Esophagus muscularis mucosa (tissue), 4 donors: Measurements from ENCODE around the gene DHX30. TPM values are rescaled to one million over a fixed set of nuclear protein-coding genes. Genes with fewer than 3 reads are reported as not detected.

Source experiments
- DNase-seq: peaks from one replicate; pipeline ENCODE4 v3.0.0-alpha.2; 2017; ENCODE audit errors: extremely low spot score
- H3K27ac ChIP-seq, 4 donors: fragments of 200-600 bp; sonication (generic); replicated peaks in 1 of 4; 1 replicate in 3 of 4; 2 replicates in 1 of 4; pipeline ENCODE4 v1.5.1; 2016 to 2019; ENCODE audit warnings: mild to moderate bottlenecking in 1 of 4
- H3K27me3 ChIP-seq, 4 donors: fragments of 200-600 bp; sonication (generic); one replicate each; pipeline versions ENCODE4 v1.5.1 to v1.6.0; 2016 to 2019
- H3K36me3 ChIP-seq, 4 donors: fragments of 200-600 bp; sonication (generic); one replicate each; pipeline ENCODE4 v1.5.1; 2016 to 2019
- H3K4me1 ChIP-seq, 4 donors: fragments of 200-600 bp; sonication (generic); one replicate each; pipeline ENCODE4 v1.5.1; 2016 to 2019
- H3K4me3 ChIP-seq, 4 donors: fragments of 200-600 bp; sonication (generic); 1 replicate in 2 of 4; 2 replicates in 2 of 4; pipeline ENCODE4 v1.5.1; 2016 to 2019; ENCODE audit warnings: mild to moderate bottlenecking in 4 of 4, moderate library complexity in 1 of 4
- H3K9me3 ChIP-seq, 4 donors: fragments of 200-600 bp; sonication (generic); 1 replicate in 3 of 4; 2 replicates in 1 of 4; pipeline ENCODE4 v1.5.1; 2016 to 2019
- CTCF ChIP-seq, 3 experiments: fragments of 200-600 bp in 2 of 3; fragments of 450-650 bp in 1 of 3; sonication (generic) in 2 of 3; IDR thresholded peaks; one replicate each; pipeline ENCODE4 v1.5.1; 2017 to 2019; ENCODE audit warnings: antibody characterized with exemption in 3 of 3, mild to moderate bottlenecking in 2 of 3, moderate library complexity in 1 of 3
- EP300 ChIP-seq: sonication (generic); formaldehyde crosslinking; IDR thresholded peaks from one replicate; pipeline ENCODE4 v1.6.1; 2017; ENCODE audit warnings: antibody characterized with exemption
- POLR2A ChIP-seq: fragments of 450-650 bp; IDR thresholded peaks from one replicate; pipeline ENCODE4 v1.6.1; 2017; ENCODE audit warnings: antibody characterized with exemption, moderate library complexity, mild to moderate bottlenecking, low read depth
- POLR2AphosphoS5 ChIP-seq, 2 donors: sonication (generic); formaldehyde crosslinking; IDR thresholded peaks; one replicate each; pipeline ENCODE4 v1.6.1; 2017; ENCODE audit warnings: antibody characterized with exemption in 2 of 2
- WGBS: methylation state at CpG from one replicate; pipeline ENCODE4 v1.1.5; 2018; 5-methylcytosine and 5-hydroxymethylcytosine counted together
- intact Hi-C: fragments of 100-400 bp; cut with DNase I; formaldehyde crosslinking; loops from one replicate; pipeline ENCODE4 v1.15.1; 2023
- total RNA-seq, 4 donors: library from RNA; depleted of rRNA; stranded (reverse); fragments of >200 nt; gene quantifications; one replicate each; pipeline versions ENCODE4 v1.1.0 to v1.2.1, GENCODE V29; 2016

Gene DHX30
- total RNA-seq, 4 donors from 2014 or later = 54.4 to 99.3 (median 80.0) TPM

DNA sequence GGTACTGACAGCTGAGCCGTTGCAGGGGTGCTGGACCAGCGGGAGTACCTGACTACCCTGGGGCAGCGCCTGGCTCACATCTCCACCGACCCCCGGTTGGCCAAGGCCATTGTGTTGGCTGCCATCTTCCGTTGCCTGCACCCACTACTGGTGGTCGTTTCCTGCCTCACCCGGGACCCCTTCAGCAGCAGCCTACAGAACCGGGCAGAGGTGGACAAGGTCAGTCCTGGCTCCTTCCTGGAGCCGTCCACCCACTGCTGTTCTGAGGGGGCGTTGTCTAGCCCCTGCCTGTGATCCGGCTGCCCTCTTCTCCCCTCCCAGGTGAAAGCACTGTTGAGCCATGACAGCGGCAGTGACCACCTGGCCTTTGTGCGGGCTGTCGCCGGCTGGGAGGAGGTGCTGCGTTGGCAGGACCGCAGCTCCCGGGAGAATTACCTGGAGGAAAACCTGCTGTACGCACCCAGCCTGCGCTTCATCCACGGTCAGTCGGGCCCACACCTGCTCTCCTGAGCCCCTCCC lies 45.7 kb downstream of the DHX30 start:
- intact Hi-C loops = no loop called here
- 81% methylated on average over 15 of the region's 23 CpGs for WGBS

DNA sequence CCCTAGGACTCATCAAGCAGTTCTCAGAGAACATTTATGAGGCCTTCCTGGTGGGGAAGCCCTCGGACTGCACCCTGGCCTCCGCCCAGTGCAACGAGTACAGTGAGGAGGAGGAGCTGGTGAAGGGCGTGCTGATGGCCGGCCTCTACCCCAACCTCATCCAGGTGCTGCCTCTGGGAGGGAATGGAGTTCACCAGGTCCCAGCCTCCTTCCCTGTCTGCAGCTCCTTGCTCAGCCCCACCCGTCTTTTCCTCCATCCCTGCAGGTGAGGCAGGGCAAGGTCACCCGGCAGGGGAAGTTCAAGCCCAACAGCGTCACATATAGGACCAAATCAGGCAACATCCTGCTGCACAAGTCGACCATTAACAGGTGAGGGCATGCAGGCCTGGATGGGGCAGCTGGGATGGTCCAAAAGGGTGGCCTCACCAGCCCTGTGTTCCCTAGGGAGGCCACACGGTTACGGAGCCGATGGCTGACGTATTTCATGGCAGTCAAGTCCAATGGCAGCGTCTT lies 46.3 kb downstream of the DHX30 start:
- intact Hi-C loops = no loop called here
- no peak for DNase-seq
- Histone ChIP-seq H3K4me3 (no peak overlapping the region), H3K9me3 (no peaks in the 10 kb centered on the region), H3K4me1 (peaks cover 0 to 11% (median 2%) of the 10 kb centered on the region in 4 donors), H3K27ac (no peak overlapping the region), H3K36me3 (peaks cover 66 to 100% (median 97%) of the 10 kb centered on the region in 4 donors), H3K27me3 (no peaks in the 10 kb centered on the region)
- 81% methylated on average over 8 of the region's 14 CpGs for WGBS
- TF ChIP-seq EP300 (no peak), POLR2A (no peak), CTCF (IDR thresholded peaks at IDR 0.05) (no peak), POLR2AphosphoS5 (IDR thresholded peaks at IDR 0.05) (no peak)

More for the DNA sequence above, 45.7 kb downstream of the DHX30 start:
- DNase-seq = no peak
- Histone ChIP-seq H3K4me3 (no peak overlapping the region), H3K27me3 (no peaks in the 10 kb centered on the region), H3K27ac (no peak overlapping the region), H3K36me3 (peaks cover 61 to 100% (median 97%) of the 10 kb centered on the region in 4 donors), H3K4me1 (peaks cover 0 to 11% (median 2%) of the 10 kb centered on the region in 4 donors), H3K9me3 (no peaks in the 10 kb centered on the region)
- TF ChIP-seq EP300 (no peak), POLR2AphosphoS5 (IDR thresholded peaks at IDR 0.05) (no peak), CTCF (IDR thresholded peaks at IDR 0.05) (no peak), POLR2A (no peak)

DNA sequence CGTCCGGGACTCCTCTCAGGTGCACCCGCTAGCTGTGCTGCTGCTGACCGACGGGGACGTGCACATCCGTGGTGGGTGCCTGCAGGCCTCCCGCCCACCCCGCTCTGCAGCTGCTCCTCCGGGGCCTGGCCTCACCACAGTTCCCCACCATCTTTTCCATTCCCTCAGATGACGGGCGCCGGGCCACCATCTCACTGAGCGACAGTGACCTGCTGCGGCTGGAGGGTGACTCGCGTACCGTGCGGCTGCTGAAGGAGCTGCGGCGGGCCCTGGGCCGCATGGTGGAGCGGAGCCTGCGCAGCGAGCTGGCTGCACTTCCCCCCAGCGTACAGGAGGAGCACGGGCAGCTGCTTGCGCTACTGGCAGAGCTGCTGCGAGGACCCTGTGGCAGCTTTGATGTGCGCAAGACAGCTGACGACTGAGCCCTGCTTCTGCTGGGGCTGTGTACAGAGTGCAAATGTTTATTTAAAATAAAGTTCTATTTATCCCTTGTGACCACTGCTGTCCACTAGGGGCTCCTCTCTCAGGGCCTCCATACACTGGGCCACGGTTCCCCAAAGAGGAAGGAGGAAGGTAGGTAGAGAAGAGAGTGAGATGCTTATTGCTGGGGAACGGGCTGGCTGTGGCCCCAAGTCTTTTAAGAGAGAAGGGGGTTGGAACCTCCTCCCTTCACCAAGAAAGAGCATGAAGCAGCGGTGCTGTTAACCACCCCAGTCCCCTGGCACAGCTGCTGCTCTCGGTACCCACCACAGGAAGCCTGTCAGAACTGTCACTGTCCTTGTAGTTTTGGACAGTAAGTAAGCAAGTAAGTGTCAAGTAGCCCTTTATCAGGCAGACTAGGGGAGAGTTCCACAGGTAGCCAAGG lies 47.0 kb downstream of the DHX30 start:
- Histone ChIP-seq H3K4me3 (no peak overlapping the region), H3K4me1 (peaks cover 0 to 11% (median 2%) of the 10 kb centered on the region in 4 donors), H3K36me3 (peaks cover 72 to 100% (median 97%) of the 10 kb centered on the region in 4 donors), H3K27me3 (no peaks in the 10 kb centered on the region), H3K9me3 (no peaks in the 10 kb centered on the region), H3K27ac (peak overlapping the region in 1 of 4 donors; percentile 5)
- intact Hi-C loops = no loop called here
- WGBS = 58% methylated on average over 4 of the region's 35 CpGs
- TF ChIP-seq EP300 = no peak
- TF ChIP-seq CTCF (IDR thresholded peaks at IDR 0.05) = peak in 2 of 3 experiments; percentile 29 to 39
- no peak for DNase-seq

DNA sequence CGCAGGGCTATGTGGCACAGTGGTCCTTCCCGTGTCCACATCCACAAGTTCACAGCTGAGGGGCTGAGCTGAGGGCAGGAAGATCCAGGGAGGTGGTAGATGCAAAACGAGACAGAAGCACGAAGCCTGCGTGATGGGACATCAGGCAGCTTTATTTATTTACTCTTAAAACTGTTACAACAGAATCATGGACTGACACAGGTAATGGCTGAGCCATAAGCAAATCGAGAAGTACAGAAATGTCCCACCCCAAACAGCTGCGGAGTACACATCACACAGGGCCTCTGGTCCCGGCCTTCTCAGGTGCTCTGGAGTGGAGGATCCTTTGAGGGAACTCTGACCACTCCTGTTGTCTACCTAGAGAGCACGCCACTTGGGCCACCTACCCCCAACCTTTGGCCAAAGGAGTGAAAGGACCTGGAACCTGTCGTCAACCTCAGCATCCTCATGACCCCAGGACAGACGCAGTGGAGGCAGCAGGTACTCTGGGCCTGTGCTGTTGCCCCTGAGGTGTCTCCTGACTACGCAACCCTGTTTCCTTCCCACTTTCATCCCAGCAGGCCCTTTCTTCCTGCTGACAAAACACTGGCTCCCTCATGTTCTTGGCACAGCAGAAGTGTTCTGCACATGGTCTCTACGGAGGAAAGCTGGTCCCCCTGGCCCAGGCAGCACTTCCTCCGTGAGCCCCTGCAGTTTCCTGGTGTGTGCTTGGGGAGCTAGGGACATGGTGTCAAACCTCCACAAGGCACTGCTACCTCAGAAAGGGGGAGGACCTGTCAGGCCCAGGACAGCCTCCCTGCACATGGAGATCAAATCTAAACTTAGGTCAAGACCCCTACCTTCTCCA lies 47.8 kb downstream of the DHX30 start:
- Histone ChIP-seq H3K9me3 (no peaks in the 10 kb centered on the region), H3K27ac (peak overlapping the region in 1 of 4 donors; percentile 16), H3K27me3 (no peaks in the 10 kb centered on the region), H3K36me3 (peaks cover 71 to 100% (median 98%) of the 10 kb centered on the region in 4 donors), H3K4me3 (no peak overlapping the region), H3K4me1 (peaks cover 0 to 11% (median 2%) of the 10 kb centered on the region in 4 donors)
- 60% methylated on average over 10 of the region's 14 CpGs for WGBS
- intact Hi-C loops = no loop called here
- no peak for DNase-seq
- TF ChIP-seq POLR2AphosphoS5 (IDR thresholded peaks at IDR 0.05) (peak in 1 of 2 donors; percentile 5), CTCF (IDR thresholded peaks at IDR 0.05) (no peak), POLR2A (no peak)
